ENCODE data around the gene HOXD8.

DNA sequence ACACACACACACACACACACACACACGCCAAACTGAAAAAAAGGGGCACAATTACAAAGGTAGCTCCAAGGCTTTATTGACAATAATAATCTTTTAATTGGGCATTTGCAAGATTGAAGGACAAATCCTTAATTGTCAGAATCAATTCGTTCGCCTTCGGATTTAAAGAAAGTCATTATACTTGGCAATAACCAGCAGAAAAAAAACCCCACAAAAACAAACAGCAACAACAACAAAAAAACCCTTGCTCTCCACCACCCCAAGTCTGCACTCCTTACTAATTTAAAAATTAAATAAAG lies 1.8 kb upstream of the HOXD8 start:
- TF ChIP-seq, protein P1, sequence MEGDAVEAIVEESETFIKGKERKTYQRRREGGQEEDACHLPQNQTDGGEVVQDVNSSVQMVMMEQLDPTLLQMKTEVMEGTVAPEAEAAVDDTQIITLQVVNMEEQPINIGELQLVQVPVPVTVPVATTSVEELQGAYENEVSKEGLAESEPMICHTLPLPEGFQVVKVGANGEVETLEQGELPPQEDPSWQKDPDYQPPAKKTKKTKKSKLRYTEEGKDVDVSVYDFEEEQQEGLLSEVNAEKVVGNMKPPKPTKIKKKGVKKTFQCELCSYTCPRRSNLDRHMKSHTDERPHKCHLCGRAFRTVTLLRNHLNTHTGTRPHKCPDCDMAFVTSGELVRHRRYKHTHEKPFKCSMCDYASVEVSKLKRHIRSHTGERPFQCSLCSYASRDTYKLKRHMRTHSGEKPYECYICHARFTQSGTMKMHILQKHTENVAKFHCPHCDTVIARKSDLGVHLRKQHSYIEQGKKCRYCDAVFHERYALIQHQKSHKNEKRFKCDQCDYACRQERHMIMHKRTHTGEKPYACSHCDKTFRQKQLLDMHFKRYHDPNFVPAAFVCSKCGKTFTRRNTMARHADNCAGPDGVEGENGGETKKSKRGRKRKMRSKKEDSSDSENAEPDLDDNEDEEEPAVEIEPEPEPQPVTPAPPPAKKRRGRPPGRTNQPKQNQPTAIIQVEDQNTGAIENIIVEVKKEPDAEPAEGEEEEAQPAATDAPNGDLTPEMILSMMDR (tag by site-specific recombination; IDR thresholded peaks at IDR 0.05), result no peak
- TF ChIP-seq ZNF621 (tag by site-specific recombination; IDR thresholded peaks at IDR 0.05) (no peak), ZBTB21 (tag by site-specific recombination; IDR thresholded peaks at IDR 0.05) (no peak), TCF7L2 (IDR thresholded peaks at IDR 0.05; ENCODE audit: borderline replicate concordance, low read depth, low read length) (no peak), ZNF777 (tag by site-specific recombination; IDR thresholded peaks at IDR 0.05; ENCODE audit: borderline replicate concordance) (no peak)
- TF ChIP-seq, protein P2, sequence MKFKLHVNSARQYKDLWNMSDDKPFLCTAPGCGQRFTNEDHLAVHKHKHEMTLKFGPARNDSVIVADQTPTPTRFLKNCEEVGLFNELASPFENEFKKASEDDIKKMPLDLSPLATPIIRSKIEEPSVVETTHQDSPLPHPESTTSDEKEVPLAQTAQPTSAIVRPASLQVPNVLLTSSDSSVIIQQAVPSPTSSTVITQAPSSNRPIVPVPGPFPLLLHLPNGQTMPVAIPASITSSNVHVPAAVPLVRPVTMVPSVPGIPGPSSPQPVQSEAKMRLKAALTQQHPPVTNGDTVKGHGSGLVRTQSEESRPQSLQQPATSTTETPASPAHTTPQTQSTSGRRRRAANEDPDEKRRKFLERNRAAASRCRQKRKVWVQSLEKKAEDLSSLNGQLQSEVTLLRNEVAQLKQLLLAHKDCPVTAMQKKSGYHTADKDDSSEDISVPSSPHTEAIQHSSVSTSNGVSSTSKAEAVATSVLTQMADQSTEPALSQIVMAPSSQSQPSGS (tag by site-specific recombination; IDR thresholded peaks at IDR 0.05; ENCODE audit: low read depth), result no peak
- TF ChIP-seq, protein P3, sequence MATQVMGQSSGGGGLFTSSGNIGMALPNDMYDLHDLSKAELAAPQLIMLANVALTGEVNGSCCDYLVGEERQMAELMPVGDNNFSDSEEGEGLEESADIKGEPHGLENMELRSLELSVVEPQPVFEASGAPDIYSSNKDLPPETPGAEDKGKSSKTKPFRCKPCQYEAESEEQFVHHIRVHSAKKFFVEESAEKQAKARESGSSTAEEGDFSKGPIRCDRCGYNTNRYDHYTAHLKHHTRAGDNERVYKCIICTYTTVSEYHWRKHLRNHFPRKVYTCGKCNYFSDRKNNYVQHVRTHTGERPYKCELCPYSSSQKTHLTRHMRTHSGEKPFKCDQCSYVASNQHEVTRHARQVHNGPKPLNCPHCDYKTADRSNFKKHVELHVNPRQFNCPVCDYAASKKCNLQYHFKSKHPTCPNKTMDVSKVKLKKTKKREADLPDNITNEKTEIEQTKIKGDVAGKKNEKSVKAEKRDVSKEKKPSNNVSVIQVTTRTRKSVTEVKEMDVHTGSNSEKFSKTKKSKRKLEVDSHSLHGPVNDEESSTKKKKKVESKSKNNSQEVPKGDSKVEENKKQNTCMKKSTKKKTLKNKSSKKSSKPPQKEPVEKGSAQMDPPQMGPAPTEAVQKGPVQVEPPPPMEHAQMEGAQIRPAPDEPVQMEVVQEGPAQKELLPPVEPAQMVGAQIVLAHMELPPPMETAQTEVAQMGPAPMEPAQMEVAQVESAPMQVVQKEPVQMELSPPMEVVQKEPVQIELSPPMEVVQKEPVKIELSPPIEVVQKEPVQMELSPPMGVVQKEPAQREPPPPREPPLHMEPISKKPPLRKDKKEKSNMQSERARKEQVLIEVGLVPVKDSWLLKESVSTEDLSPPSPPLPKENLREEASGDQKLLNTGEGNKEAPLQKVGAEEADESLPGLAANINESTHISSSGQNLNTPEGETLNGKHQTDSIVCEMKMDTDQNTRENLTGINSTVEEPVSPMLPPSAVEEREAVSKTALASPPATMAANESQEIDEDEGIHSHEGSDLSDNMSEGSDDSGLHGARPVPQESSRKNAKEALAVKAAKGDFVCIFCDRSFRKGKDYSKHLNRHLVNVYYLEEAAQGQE (tag by site-specific recombination; IDR thresholded peaks at IDR 0.05), result no peak
